ENCODE measurements around the gene LEFTY1. TPM values are rescaled to one million over a fixed set of nuclear protein-coding genes. Genes with fewer than 3 reads are reported as not detected.

Gene LEFTY1
- total RNA-seq, 1 donor from 2014 or later = 0.65 TPM

DNA sequence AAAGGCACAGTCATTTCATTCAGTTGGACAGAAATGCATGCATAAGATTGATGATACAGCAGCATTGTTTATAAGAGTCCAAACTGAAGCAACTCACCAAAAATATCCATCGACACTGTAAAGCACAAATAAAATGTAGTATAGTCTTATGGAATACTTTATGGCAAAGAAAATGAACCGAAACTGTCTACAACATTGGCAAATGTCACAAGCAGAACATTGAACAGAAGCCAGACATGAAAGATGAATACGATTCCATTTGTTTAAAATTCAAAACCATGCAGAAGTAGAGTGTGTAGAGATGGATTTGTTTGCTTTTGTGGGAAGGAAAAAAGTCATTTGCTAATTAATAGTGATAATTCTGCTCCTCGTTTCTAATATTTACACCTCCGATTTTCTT is 7.5 kb upstream of the LEFTY1 start:
- H3K4me1 Mint-ChIP-seq = peaks cover 11% of the 10 kb centered on the region
- TF ChIP-seq, protein P1, sequence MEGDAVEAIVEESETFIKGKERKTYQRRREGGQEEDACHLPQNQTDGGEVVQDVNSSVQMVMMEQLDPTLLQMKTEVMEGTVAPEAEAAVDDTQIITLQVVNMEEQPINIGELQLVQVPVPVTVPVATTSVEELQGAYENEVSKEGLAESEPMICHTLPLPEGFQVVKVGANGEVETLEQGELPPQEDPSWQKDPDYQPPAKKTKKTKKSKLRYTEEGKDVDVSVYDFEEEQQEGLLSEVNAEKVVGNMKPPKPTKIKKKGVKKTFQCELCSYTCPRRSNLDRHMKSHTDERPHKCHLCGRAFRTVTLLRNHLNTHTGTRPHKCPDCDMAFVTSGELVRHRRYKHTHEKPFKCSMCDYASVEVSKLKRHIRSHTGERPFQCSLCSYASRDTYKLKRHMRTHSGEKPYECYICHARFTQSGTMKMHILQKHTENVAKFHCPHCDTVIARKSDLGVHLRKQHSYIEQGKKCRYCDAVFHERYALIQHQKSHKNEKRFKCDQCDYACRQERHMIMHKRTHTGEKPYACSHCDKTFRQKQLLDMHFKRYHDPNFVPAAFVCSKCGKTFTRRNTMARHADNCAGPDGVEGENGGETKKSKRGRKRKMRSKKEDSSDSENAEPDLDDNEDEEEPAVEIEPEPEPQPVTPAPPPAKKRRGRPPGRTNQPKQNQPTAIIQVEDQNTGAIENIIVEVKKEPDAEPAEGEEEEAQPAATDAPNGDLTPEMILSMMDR (conservative IDR thresholded peaks at IDR 0.05) = no peak
- no peaks in the 10 kb centered on the region for H3K36me3 Mint-ChIP-seq (ENCODE audit: low read depth)
- DNase-seq (ENCODE audit: low read depth, low spot score) = no peak
- no peak overlapping the region for H3K4me3 Mint-ChIP-seq
- no peaks in the 10 kb centered on the region for H3K9me3 Mint-ChIP-seq
- H3K27me3 Mint-ChIP-seq (ENCODE audit: low read depth) = no peaks in the 10 kb centered on the region
- no peak overlapping the region for H3K27ac Mint-ChIP-seq (ENCODE audit: unreplicated experiment)

DNA sequence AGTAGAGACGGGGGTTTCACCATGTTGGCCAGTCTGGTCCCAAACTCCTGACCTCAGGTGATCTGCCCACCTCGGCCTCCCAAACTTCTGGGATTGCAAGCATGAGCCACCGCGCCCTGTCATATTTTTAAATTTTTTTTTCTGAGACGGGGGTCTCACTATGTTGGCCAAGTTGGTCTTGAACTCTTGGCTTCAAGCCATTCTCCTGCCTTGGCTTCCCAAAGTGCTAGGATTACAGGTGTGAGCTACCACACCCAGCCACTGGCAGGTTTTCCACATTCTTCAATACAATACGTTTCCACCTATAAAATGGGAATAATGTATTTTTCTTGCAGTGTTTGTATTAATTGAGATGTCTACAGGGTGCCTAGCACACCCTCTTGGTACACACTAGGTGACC is 3.4 kb upstream of the LEFTY1 start:
- H3K27ac Mint-ChIP-seq (ENCODE audit: unreplicated experiment) = no peak overlapping the region
- TF ChIP-seq, protein P1 (conservative IDR thresholded peaks at IDR 0.05) = no peak
- no peaks in the 10 kb centered on the region for H3K36me3 Mint-ChIP-seq (ENCODE audit: low read depth)
- peaks cover 8% of the 10 kb centered on the region for H3K27me3 Mint-ChIP-seq (ENCODE audit: low read depth)
- H3K4me3 Mint-ChIP-seq = no peak overlapping the region
- DNase-seq (ENCODE audit: low read depth, low spot score) = no peak
- H3K9me3 Mint-ChIP-seq = no peaks in the 10 kb centered on the region
- peaks cover 16% of the 10 kb centered on the region for H3K4me1 Mint-ChIP-seq

DNA sequence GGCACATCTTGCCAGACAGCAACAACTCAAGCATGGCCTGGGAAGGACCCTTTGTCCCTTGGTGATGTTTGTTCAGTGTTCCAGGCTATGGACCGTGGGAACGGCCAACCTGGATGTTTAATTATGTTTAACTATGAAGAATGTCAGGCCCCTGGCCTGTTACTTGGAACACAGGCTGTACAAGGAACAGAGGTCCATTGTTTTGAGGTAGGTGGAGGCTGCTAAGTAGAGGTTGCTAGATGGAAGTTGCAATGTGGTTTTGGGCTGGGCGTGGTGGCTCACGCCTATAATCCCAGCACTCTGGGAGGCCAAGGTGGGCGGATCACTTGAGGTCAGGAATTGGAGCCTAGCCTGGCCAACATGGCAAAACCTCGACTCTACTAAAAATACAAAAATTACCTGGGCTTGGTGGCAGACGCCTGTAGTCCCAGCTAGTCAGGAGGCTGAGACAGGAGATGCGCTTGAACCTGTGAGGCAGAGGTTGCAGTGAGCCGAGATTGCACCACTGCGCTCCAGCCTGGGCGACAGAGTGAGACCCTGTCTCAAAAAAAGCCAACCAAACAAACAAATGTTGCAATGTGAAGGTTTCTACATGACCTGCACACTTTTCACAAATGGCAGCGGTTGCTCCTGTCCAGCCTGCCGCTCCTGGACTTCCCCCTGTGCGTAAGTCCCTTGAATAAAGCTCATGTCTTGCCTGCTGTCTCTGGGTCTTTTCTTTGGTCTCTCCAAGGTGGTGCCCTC is 2.5 kb upstream of the LEFTY1 start:
- no peak for DNase-seq (ENCODE audit: low read depth, low spot score)
- Mint-ChIP-seq H3K27me3 (ENCODE audit: low read depth) (peaks cover 16% of the 10 kb centered on the region), H3K4me1 (peaks cover 20% of the 10 kb centered on the region), H3K27ac (ENCODE audit: unreplicated experiment) (no peak overlapping the region), H3K9me3 (no peaks in the 10 kb centered on the region), H3K4me3 (no peak overlapping the region), H3K36me3 (ENCODE audit: low read depth) (no peaks in the 10 kb centered on the region)
- TF ChIP-seq, protein P1 (conservative IDR thresholded peaks at IDR 0.05) = no peak

DNA sequence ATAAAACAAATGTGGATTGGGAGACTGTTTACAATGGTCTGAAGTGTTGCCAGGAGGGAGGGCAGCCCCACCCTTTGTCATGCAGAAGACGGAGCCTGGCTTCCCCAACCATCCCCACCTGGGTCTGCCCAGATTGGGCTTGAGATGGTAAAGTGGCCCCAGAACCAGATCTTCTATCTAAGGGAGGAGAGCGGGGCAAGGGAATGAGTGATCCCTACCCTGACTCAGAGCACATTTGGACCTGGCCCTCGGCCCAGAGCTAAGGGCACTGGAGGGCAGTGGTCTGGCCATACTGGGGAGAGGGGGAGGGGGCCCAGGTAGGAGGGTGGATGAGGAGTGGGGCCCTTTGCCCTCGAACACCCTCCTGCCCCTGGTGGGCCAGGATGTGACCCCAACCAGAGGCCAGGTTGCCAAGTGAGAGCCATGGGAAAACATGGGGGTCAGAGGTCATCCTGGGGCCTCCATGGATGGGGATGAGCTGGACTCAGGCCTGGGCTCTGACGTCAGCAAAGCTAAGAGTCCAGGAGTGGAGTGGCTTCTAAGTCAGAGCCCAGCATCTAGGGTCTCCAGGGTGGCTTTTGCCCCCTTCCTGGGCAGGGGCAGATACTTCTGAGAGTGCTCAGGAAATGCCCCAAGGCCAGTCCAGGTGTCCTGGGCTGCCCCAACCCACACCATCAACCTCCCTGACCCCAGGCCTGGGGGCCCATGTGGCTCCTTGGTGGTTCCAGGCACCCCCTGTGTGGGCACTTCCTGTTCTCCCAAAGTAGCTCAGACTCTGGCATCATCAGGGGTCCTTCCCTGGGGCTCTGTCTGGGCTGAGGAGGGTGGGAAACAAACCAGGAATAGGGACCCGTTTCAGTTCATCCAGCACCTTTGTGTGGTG is 1.6 kb upstream of the LEFTY1 start:
- Mint-ChIP-seq H3K36me3 (ENCODE audit: low read depth) (no peaks in the 10 kb centered on the region), H3K4me3 (no peak overlapping the region), H3K9me3 (no peaks in the 10 kb centered on the region), H3K27me3 (ENCODE audit: low read depth) (peaks cover 18% of the 10 kb centered on the region), H3K4me1 (peaks cover 20% of the 10 kb centered on the region), H3K27ac (ENCODE audit: unreplicated experiment) (no peak overlapping the region)
- DNase-seq (ENCODE audit: low read depth, low spot score) = no peak
- TF ChIP-seq, protein P1 (conservative IDR thresholded peaks at IDR 0.05) = no peak

DNA sequence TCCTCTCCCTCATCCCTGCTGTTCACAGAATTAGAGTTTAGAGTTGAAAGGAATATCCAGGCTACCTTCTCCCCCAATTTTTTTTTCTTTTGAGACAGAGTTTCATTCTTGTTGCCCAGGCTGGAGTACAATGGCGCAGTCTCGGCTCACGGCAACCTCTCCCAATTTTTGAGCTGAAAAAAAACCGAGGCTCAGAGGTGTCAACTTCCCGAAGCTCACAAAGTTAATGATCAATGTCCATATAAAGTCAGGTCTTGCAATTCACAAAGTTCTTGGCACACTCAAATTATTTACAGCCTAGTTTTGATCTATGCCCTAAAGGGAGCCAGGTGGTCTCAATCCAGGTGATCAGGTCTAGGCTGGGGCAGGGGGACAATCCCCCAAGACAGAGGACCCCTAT is 797 bp upstream of the LEFTY1 start:
- DNase-seq (ENCODE audit: low read depth, low spot score) = no peak
- H3K4me3 Mint-ChIP-seq = no peak overlapping the region
- H3K36me3 Mint-ChIP-seq (ENCODE audit: low read depth) = no peaks in the 10 kb centered on the region
- no peaks in the 10 kb centered on the region for H3K9me3 Mint-ChIP-seq
- TF ChIP-seq, protein P1 (conservative IDR thresholded peaks at IDR 0.05) = no peak
- peaks cover 20% of the 10 kb centered on the region for H3K4me1 Mint-ChIP-seq
- H3K27me3 Mint-ChIP-seq (ENCODE audit: low read depth) = peaks cover 18% of the 10 kb centered on the region
- no peak overlapping the region for H3K27ac Mint-ChIP-seq (ENCODE audit: unreplicated experiment)
